ENCODE results near the gene AJAP1. TPM values are rescaled to one million over a fixed set of nuclear protein-coding genes. Genes with fewer than 3 reads are reported as not detected.
A peak's percentile ranks its signal among the peaks of the same experiment; 100 is the strongest.

The AJAP1 gene
- total RNA-seq, 2 donors from 2014 or later, result not detected

- DNase-seq (ENCODE audit: low spot score) (peak; percentile 39), ATAC-seq (no peak)
- no peak overlapping the region for H3K4me3 Mint-ChIP-seq
- peaks cover 16% of the 10 kb centered on the region in 2 donors for H3K27me3 Mint-ChIP-seq
- H3K27ac Mint-ChIP-seq, result no peak overlapping the region
- H3K36me3 Mint-ChIP-seq, result no peaks in the 10 kb centered on the region
- no peaks in the 10 kb centered on the region for H3K4me1 Mint-ChIP-seq (ENCODE audit: low read depth in 2 of 2)
- H3K9me3 Mint-ChIP-seq, result no peaks in the 10 kb centered on the region
These were observed 16.6 kb upstream of the AJAP1 start for GRCh38 chr1:4637616-4638344.

GRCh38 chr1:4638345-4638729 lies 16.1 kb upstream of the AJAP1 start:
- peak; percentile 2 for DNase-seq (ENCODE audit: low spot score)
- Mint-ChIP-seq H3K27ac (no peak overlapping the region), H3K27me3 (peaks cover 19% of the 10 kb centered on the region in 2 donors), H3K36me3 (no peaks in the 10 kb centered on the region), H3K4me1 (ENCODE audit: low read depth in 2 of 2) (no peaks in the 10 kb centered on the region), H3K4me3 (no peak overlapping the region), H3K9me3 (no peaks in the 10 kb centered on the region)
- ATAC-seq, result no peak

GRCh38 chr1:4640931-4641330 lies 13.5 kb upstream of the AJAP1 start:
- Mint-ChIP-seq H3K27me3 (peaks cover 21 to 22% of the 10 kb centered on the region in 2 donors), H3K27ac (no peak overlapping the region), H3K36me3 (no peaks in the 10 kb centered on the region), H3K4me1 (ENCODE audit: low read depth in 2 of 2) (no peaks in the 10 kb centered on the region), H3K9me3 (no peaks in the 10 kb centered on the region), H3K4me3 (no peak overlapping the region)
- DNase-seq (ENCODE audit: low spot score), result peak; percentile 35
- ATAC-seq, result no peak

- Mint-ChIP-seq H3K27me3 (peaks cover 7 to 16% of the 10 kb centered on the region in 2 donors), H3K27ac (no peak overlapping the region), H3K9me3 (no peaks in the 10 kb centered on the region), H3K36me3 (no peaks in the 10 kb centered on the region), H3K4me1 (ENCODE audit: low read depth in 2 of 2) (no peaks in the 10 kb centered on the region), H3K4me3 (no peak overlapping the region)
- DNase-seq (ENCODE audit: low spot score) (no peak), ATAC-seq (no peak)
These were observed 7.0 kb upstream of the AJAP1 start for GRCh38 chr1:4647391-4647790.

- Mint-ChIP-seq H3K36me3 (no peaks in the 10 kb centered on the region), H3K27me3 (peaks cover 0 to 8% of the 10 kb centered on the region in 2 donors), H3K9me3 (no peaks in the 10 kb centered on the region), H3K4me3 (no peak overlapping the region), H3K27ac (no peak overlapping the region), H3K4me1 (ENCODE audit: low read depth in 2 of 2) (no peaks in the 10 kb centered on the region)
- ATAC-seq, result no peak
- DNase-seq (ENCODE audit: low spot score), result no peak
These were observed 5.8 kb upstream of the AJAP1 start for GRCh38 chr1:4648657-4649056.

GRCh38 chr1:4650481-4650880 lies 3.9 kb upstream of the AJAP1 start:
- Mint-ChIP-seq H3K27ac (no peak overlapping the region), H3K4me3 (no peak overlapping the region), H3K9me3 (no peaks in the 10 kb centered on the region), H3K36me3 (no peaks in the 10 kb centered on the region), H3K4me1 (ENCODE audit: low read depth in 2 of 2) (no peaks in the 10 kb centered on the region), H3K27me3 (peaks cover 0 to 8% of the 10 kb centered on the region in 2 donors)
- DNase-seq (ENCODE audit: low spot score), result no peak
- no peak for ATAC-seq

- Mint-ChIP-seq H3K9me3 (no peaks in the 10 kb centered on the region), H3K27me3 (peaks cover 0 to 8% of the 10 kb centered on the region in 2 donors), H3K4me3 (no peak overlapping the region), H3K4me1 (ENCODE audit: low read depth in 2 of 2) (no peaks in the 10 kb centered on the region), H3K27ac (peak overlapping the region in 1 of 2 donors; percentile 52), H3K36me3 (no peaks in the 10 kb centered on the region)
- DNase-seq (ENCODE audit: low spot score) (no peak), ATAC-seq (no peak)
These were observed 3.4 kb upstream of the AJAP1 start for GRCh38 chr1:4650981-4651380.

- DNase-seq (ENCODE audit: low spot score) (peak; percentile 70), ATAC-seq (peak; percentile 73 to 83)
- no peaks in the 10 kb centered on the region for H3K9me3 Mint-ChIP-seq
- H3K36me3 Mint-ChIP-seq, result no peaks in the 10 kb centered on the region
- no peak overlapping the region for H3K27ac Mint-ChIP-seq
- H3K4me3 Mint-ChIP-seq, result no peak overlapping the region
- peaks cover 16 to 20% of the 10 kb centered on the region in 2 donors for H3K27me3 Mint-ChIP-seq
- no peaks in the 10 kb centered on the region for H3K4me1 Mint-ChIP-seq (ENCODE audit: low read depth in 2 of 2)
These were observed 1.6 kb upstream of the AJAP1 start for GRCh38 chr1:4652631-4653327.

- no peaks in the 10 kb centered on the region for H3K36me3 Mint-ChIP-seq
- peaks cover 18 to 21% of the 10 kb centered on the region in 2 donors for H3K27me3 Mint-ChIP-seq
- ATAC-seq (no peak), DNase-seq (ENCODE audit: low spot score) (no peak)
- H3K9me3 Mint-ChIP-seq, result no peaks in the 10 kb centered on the region
- no peaks in the 10 kb centered on the region for H3K4me1 Mint-ChIP-seq (ENCODE audit: low read depth in 2 of 2)
- no peak overlapping the region for H3K4me3 Mint-ChIP-seq
- H3K27ac Mint-ChIP-seq, result no peak overlapping the region
These were observed 1.1 kb upstream of the AJAP1 start for GRCh38 chr1:4653328-4653660.

GRCh38 chr1:4654764-4655673 lies 610 bp downstream of the AJAP1 start:
- DNase-seq (ENCODE audit: low spot score) (no peak), ATAC-seq (no peak)
- Mint-ChIP-seq H3K27me3 (peaks cover 19 to 30% of the 10 kb centered on the region in 2 donors), H3K4me1 (ENCODE audit: low read depth in 2 of 2) (no peaks in the 10 kb centered on the region), H3K4me3 (no peak overlapping the region), H3K9me3 (no peaks in the 10 kb centered on the region), H3K36me3 (no peaks in the 10 kb centered on the region), H3K27ac (no peak overlapping the region)

GRCh38 chr1:4655674-4656532 lies 1.5 kb downstream of the AJAP1 start:
- H3K27me3 Mint-ChIP-seq, result peaks cover 28 to 33% of the 10 kb centered on the region in 2 donors

GRCh38 chr1:4656533-4657140 lies 2.2 kb downstream of the AJAP1 start:
- H3K4me1 Mint-ChIP-seq (ENCODE audit: low read depth in 2 of 2), result no peaks in the 10 kb centered on the region
- H3K27me3 Mint-ChIP-seq, result peaks cover 30 to 32% of the 10 kb centered on the region in 2 donors

More at GRCh38 chr1:4655674-4656532, 1.5 kb downstream of the AJAP1 start:
- ATAC-seq (no peak), DNase-seq (ENCODE audit: low spot score) (no peak)
- H3K9me3 Mint-ChIP-seq, result no peaks in the 10 kb centered on the region
- no peaks in the 10 kb centered on the region for H3K4me1 Mint-ChIP-seq (ENCODE audit: low read depth in 2 of 2)
- no peak overlapping the region for H3K27ac Mint-ChIP-seq
- no peak overlapping the region for H3K4me3 Mint-ChIP-seq
- H3K36me3 Mint-ChIP-seq, result no peaks in the 10 kb centered on the region

More at GRCh38 chr1:4656533-4657140, 2.2 kb downstream of the AJAP1 start:
- no peaks in the 10 kb centered on the region for H3K36me3 Mint-ChIP-seq
- ATAC-seq, result no peak
- H3K27ac Mint-ChIP-seq, result no peak overlapping the region
- no peaks in the 10 kb centered on the region for H3K9me3 Mint-ChIP-seq
- no peak for DNase-seq (ENCODE audit: low spot score)
- no peak overlapping the region for H3K4me3 Mint-ChIP-seq

All from natural killer cell treated with Interleukin-12 subunit alpha and Interleukin-12 subunit beta and Interleukin-15 and Interleukin-18, amount 100 ng/mL, for 72 hours (primary cell).